ENCODE data around the gene GPS2. TPM values are rescaled to one million over a fixed set of nuclear protein-coding genes. Genes with fewer than 3 reads are reported as not detected.

GPS2 gene
- total and polyA plus RNA-seq, 2 of the 4 experiments (the other 2 are of a cell fraction), result 36.2 to 50.9 TPM

DNA sequence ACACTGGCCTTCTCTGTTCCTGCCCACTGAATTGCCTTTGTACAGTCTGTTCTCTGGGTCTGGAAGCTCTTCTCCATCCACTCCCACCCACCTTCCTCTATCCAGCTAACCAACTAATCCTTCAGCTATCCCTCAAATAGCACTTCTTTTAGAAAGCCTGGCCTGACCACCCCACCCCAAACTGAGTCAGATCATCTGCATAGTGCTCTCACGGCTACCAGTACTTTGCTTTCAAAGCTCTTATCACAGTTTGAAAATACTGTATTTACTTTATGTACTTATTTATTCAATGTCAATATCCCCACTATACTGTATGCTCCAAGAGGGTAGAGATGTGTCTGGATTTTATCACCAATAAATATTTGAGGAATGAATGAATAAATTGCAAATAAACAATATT is 48.4 kb downstream of the GPS2 start:
- Histone ChIP-seq H2AK5ac (ENCODE audit: low read depth, low read length) (peak overlapping the region; percentile 41; the same call in 1 of the 2 replicates), H3K9ac (ENCODE audit: low read depth, low read length) (no peak overlapping the region), H3K79me1 (ENCODE audit: low read depth in 1 of 2, low read length in 2 of 2) (no peaks in the 10 kb centered on the region), H2BK5ac (ENCODE audit: low read depth, low read length, poor library complexity, severe bottlenecking) (peak overlapping the region; percentile 34), H4K8ac (ENCODE audit: low read depth in 2 of 2, low read length in 2 of 2) (peak overlapping the region in 1 of 2 experiments; percentile 76; a peak in 2 of 4 replicates), H3K14ac (replicated peaks; ENCODE audit: low read depth, low read length) (peak overlapping the region; percentile 60; the same call in 1 of the 2 replicates), H3K56ac (ENCODE audit: extremely low read depth, insufficient read depth, low read length) (no peak overlapping the region), H2BK120ac (ENCODE audit: low read depth, low read length) (peak overlapping the region; percentile 80; the same call in 1 of the 2 replicates), H3K9me1 (ENCODE audit: insufficient read depth, low read length) (peaks cover 10% of the 10 kb centered on the region), H3K36me3 (ENCODE audit: control insufficient read depth, insufficient read depth, low read length) (no peaks in the 10 kb centered on the region), H3K27ac (ENCODE audit: insufficient read depth, low read length) (no peak overlapping the region), H2AK9ac (replicated peaks; ENCODE audit: low read depth, low read length, poor library complexity) (peak overlapping the region; percentile 73), H3K4me1 (ENCODE audit: control insufficient read depth, insufficient read depth, low read length) (peaks cover 10% of the 10 kb centered on the region), H3K18ac (ENCODE audit: low read depth, low read length) (no peak overlapping the region; the same call in 1 of the 2 replicates), H3K27me3 (ENCODE audit: control insufficient read depth, insufficient read depth, low read length) (peaks cover 6% of the 10 kb centered on the region; the same call in 1 of the 2 replicates), H3K9me3 (ENCODE audit: control insufficient read depth, insufficient read depth, low read length) (no peaks in the 10 kb centered on the region), H2BK20ac (ENCODE audit: low read depth, low read length) (peak overlapping the region; percentile 75), H3K4ac (ENCODE audit: low read depth, low read length) (peak overlapping the region; percentile 88; the same call in 1 of the 2 replicates), H2BK15ac (ENCODE audit: low read depth, low read length) (peak overlapping the region; percentile 36; the same call in 2 of the 3 replicates), H4K20me1 (ENCODE audit: insufficient read depth, low read length) (no peaks in the 10 kb centered on the region), H4K91ac (ENCODE audit: insufficient read depth, low read depth, low read length) (peak overlapping the region; percentile 84), H4K5ac (ENCODE audit: low read depth, low read length) (no peak overlapping the region), H3K23ac (ENCODE audit: low read depth, low read length) (no peak overlapping the region), H2AFZ (replicated peaks; ENCODE audit: low read length, poor library complexity) (peak overlapping the region; percentile 61), H3K4me2 (ENCODE audit: low read depth, low read length) (no peak overlapping the region), H3K4me3 (ENCODE audit: insufficient read depth, low read depth, low read length) (no peak overlapping the region)
- intact Hi-C loops (cut with micrococcal nuclease) (no loop called here), in situ Hi-C loops (cut with MboI; ENCODE audit: low sequenced_read_pairs) (no loop called here), dilution Hi-C loops (cut with HindIII; ENCODE audit: low sequenced_read_pairs, unreplicated experiment) (no loop called here)
- peak; percentile 41 for DNase-seq
- BruUV-seq (replicated peaks), result no TSS peak
- TF ChIP-seq RFX5 (IDR thresholded peaks at IDR 0.05; ENCODE audit: low read depth, low read length), result no peak
- no peak for TF ChIP-seq ELK1 (IDR thresholded peaks at IDR 0.05; ENCODE audit: borderline replicate concordance, low read depth, low read length)
- no peak for TF ChIP-seq CEBPB (IDR thresholded peaks at IDR 0.05; ENCODE audit: low read depth, low read length)
- TF ChIP-seq POLR2A (IDR thresholded peaks at IDR 0.05; ENCODE audit: low read depth, low read length), result no peak
- TF ChIP-seq MAZ (IDR thresholded peaks at IDR 0.05; ENCODE audit: borderline replicate concordance, low read depth, low read length), result no peak
- no peak for TF ChIP-seq SMC3 (IDR thresholded peaks at IDR 0.05; ENCODE audit: low read depth, low read length)
- no peak for TF ChIP-seq FOS (IDR thresholded peaks at IDR 0.05; ENCODE audit: low read depth, low read length)
- no peak for TF ChIP-seq NFE2L2 (IDR thresholded peaks at IDR 0.05; ENCODE audit: low read depth, low read length)
- no peak for TF ChIP-seq MAFK (IDR thresholded peaks at IDR 0.05; ENCODE audit: low read depth, low read length)
- no peak for TF ChIP-seq BHLHE40 (IDR thresholded peaks at IDR 0.05; ENCODE audit: low read depth, low read length)
- no peak for TF ChIP-seq MXI1 (IDR thresholded peaks at IDR 0.05; ENCODE audit: borderline replicate concordance, low read depth, low read length)
- TF ChIP-seq RAD21 (IDR thresholded peaks at IDR 0.05; ENCODE audit: low read length), result no peak
- TF ChIP-seq USF2 (IDR thresholded peaks at IDR 0.05; ENCODE audit: low read depth, low read length), result no peak
- ChIA-PET POLR2A (ENCODE audit: unreplicated experiment) (no interaction called here), CTCF (interaction anchor here (0.7 kb wide), 1 partner anchor 89 kb away, joined by 3 read pairs; no protein-coding TSS in a partner anchor)
- ATAC-seq (ENCODE audit: low read depth), result peak; percentile 41
- WGBS, 2 experiments (ENCODE audit: extremely low coverage in 2 of 2, insufficient read length in 1 of 2), result no CpG with 5 or more reads among the region's 1 CpG

Data from IMR-90 (cell line).